ENCODE results near the gene SCN5A. TPM values are rescaled to one million over a fixed set of nuclear protein-coding genes. Genes with fewer than 3 reads are reported as not detected.

Gene SCN5A
- total RNA-seq, 1 experiment from 2014 or later, result 11.5 TPM

- POLR2A ChIA-PET, result no interaction called here
- Histone ChIP-seq H3K79me2 (ENCODE audit: insufficient read depth, low read length) (no peaks in the 10 kb centered on the region), H3K9me3 (ENCODE audit: control insufficient read depth in 1 of 2, insufficient read depth in 1 of 2, low read depth in 1 of 2, low read length in 2 of 2) (0 out of 4 replicates have a peak, but pooled peaks cover 0 to 3% of the 10 kb centered on the region in 2 experiments), H3K4me2 (ENCODE audit: low read length) (no peak overlapping the region), H3K4me3 (replicated peaks in 1 of 2; ENCODE audit: low read depth in 1 of 2, low read length in 2 of 2) (no peak overlapping the region), H3K9me2 (ENCODE audit: insufficient read depth) (no peaks in the 10 kb centered on the region), H3K4me1 (ENCODE audit: control insufficient read depth in 1 of 2, insufficient read depth in 2 of 2, low read length in 2 of 2) (peaks cover 0 to 8% of the 10 kb centered on the region in 2 experiments; a peak in 1 of 4 replicates), H4K20me1 (ENCODE audit: insufficient read depth) (no peaks in the 10 kb centered on the region), H3K27ac (ENCODE audit: low read depth, low read length) (no peak overlapping the region), H3K9ac (ENCODE audit: low read length) (no peak overlapping the region), H2AFZ (ENCODE audit: low read depth, low read length, poor library complexity, severe bottlenecking) (no peak overlapping the region), H3K36me3 (ENCODE audit: control insufficient read depth in 1 of 2, insufficient read depth in 2 of 2, low read length in 2 of 2) (no peaks in the 10 kb centered on the region), H3K27me3 (ENCODE audit: insufficient read depth, low read length) (no peaks in the 10 kb centered on the region)
- no TSS peak for BruUV-seq (replicated peaks)
- no peak for TF ChIP-seq EZH2phosphoT487 (IDR thresholded peaks at IDR 0.05; ENCODE audit: borderline replicate concordance)
- no peak for TF ChIP-seq YY1 (IDR thresholded peaks at IDR 0.05; ENCODE audit: extremely low read depth, insufficient replicate concordance, low read depth, low read length)
- TF ChIP-seq POLR2A (IDR thresholded peaks at IDR 0.05; ENCODE audit: borderline replicate concordance, extremely low read depth, insufficient read depth, insufficient read length), result no peak
- no peak for TF ChIP-seq MAX (IDR thresholded peaks at IDR 0.05)
- no peak for TF ChIP-seq ZNF274 (IDR thresholded peaks at IDR 0.05; ENCODE audit: low read depth, low read length)
- TF ChIP-seq EGR1 (IDR thresholded peaks at IDR 0.05; ENCODE audit: low read depth), result no peak
- TF ChIP-seq ATF3 (IDR thresholded peaks at IDR 0.05), result no peak
- TF ChIP-seq CTCF (IDR thresholded peaks at IDR 0.05 in 2 of 3, conservative IDR thresholded peaks at IDR 0.05 in 1 of 3; ENCODE audit: borderline replicate concordance in 1 of 3, insufficient read depth in 1 of 3, low read depth in 2 of 3, low read length in 2 of 3), result no peak
- no peak for TF ChIP-seq EZH2 (IDR thresholded peaks at IDR 0.05)
- no peak for TF ChIP-seq ZBTB33 (IDR thresholded peaks at IDR 0.05; ENCODE audit: extremely low read depth, insufficient replicate concordance, low read length)
- no peak for TF ChIP-seq SRF (IDR thresholded peaks at IDR 0.05; ENCODE audit: low read depth)
- TF ChIP-seq RAD21 (IDR thresholded peaks at IDR 0.05; ENCODE audit: low read depth), result no peak
- RAD21 ChIA-PET (ENCODE audit: low non-redundant PET in 1 of 2, low total read pairs in 2 of 2, uncharacterized antibody in 2 of 2, unreplicated experiment in 2 of 2), result no interaction called here
- CTCF ChIA-PET, result interaction anchor here (0.8 kb wide), 1 partner anchor 11 kb away, joined by 3 read pairs; no protein-coding TSS in a partner anchor
- ATAC-seq, result no peak
- no peak for DNase-seq (ENCODE audit: low read depth, low spot score)
- intact Hi-C loops (cut with micrococcal nuclease), result loop anchor here (10.0 kb wide), 1 partner anchor 804 kb away; no protein-coding TSS in a partner anchor
These were observed 9.4 kb upstream of the SCN5A start for GRCh38 chr3:38658841-38659240.
